ENCODE results near the gene KLHL28. TPM values are rescaled to one million over a fixed set of nuclear protein-coding genes. Genes with fewer than 3 reads are reported as not detected.

Gene KLHL28
- total and polyA plus RNA-seq, 10 of the 15 experiments (the other 5 are each of a cell fraction or from before 2014, with no cell fraction given), result 2.7 to 9.8 (median 6.2) TPM

DNA sequence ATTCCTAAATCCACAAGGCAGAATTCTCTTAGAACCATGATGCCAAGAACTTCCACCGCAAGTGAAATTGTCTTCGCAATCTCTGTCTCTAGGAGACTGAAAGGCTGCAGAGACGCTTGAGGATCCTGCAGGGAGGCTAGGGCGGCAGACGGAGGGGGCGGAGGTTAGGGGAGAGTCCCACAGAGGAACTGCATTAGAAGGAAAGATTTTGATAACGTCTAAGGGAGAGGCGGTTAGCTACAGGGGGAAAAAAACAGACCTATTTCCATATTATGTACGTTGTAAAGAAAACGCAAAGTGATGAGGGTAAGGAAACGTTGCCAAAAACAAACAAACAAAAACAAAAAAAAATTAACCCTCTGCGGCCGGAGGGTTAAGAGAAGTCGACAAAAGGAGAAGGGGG is 595 bp downstream of the KLHL28 start (continued):
- TF ChIP-seq, protein P1, sequence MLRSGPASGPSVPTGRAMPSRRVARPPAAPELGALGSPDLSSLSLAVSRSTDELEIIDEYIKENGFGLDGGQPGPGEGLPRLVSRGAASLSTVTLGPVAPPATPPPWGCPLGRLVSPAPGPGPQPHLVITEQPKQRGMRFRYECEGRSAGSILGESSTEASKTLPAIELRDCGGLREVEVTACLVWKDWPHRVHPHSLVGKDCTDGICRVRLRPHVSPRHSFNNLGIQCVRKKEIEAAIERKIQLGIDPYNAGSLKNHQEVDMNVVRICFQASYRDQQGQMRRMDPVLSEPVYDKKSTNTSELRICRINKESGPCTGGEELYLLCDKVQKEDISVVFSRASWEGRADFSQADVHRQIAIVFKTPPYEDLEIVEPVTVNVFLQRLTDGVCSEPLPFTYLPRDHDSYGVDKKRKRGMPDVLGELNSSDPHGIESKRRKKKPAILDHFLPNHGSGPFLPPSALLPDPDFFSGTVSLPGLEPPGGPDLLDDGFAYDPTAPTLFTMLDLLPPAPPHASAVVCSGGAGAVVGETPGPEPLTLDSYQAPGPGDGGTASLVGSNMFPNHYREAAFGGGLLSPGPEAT (IDR thresholded peaks at IDR 0.05; ENCODE audit: low read depth), result 0 out of 2 replicates have a peak, but pooled peaks have one; percentile 37
- TF ChIP-seq, protein P2, sequence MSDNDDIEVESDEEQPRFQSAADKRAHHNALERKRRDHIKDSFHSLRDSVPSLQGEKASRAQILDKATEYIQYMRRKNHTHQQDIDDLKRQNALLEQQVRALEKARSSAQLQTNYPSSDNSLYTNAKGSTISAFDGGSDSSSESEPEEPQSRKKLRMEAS (IDR thresholded peaks at IDR 0.05; ENCODE audit: low read depth, low read length), result no peak
- no peak for TF ChIP-seq MTA2 (IDR thresholded peaks at IDR 0.05; ENCODE audit: low read depth)
- TF ChIP-seq, protein P3, sequence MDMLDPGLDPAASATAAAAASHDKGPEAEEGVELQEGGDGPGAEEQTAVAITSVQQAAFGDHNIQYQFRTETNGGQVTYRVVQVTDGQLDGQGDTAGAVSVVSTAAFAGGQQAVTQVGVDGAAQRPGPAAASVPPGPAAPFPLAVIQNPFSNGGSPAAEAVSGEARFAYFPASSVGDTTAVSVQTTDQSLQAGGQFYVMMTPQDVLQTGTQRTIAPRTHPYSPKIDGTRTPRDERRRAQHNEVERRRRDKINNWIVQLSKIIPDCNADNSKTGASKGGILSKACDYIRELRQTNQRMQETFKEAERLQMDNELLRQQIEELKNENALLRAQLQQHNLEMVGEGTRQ (IDR thresholded peaks at IDR 0.05; ENCODE audit: borderline replicate concordance, low read depth, low read length), result no peak
- no peak for TF ChIP-seq SREBF1 (IDR thresholded peaks at IDR 0.05; ENCODE audit: low read length)
- no peak for TF ChIP-seq MEF2A (IDR thresholded peaks at IDR 0.05; ENCODE audit: insufficient read depth, low read depth, low read length)
- TF ChIP-seq MXI1 (IDR thresholded peaks at IDR 0.05; ENCODE audit: low read depth, low read length), result peak; percentile 64
- TF ChIP-seq, protein P4, sequence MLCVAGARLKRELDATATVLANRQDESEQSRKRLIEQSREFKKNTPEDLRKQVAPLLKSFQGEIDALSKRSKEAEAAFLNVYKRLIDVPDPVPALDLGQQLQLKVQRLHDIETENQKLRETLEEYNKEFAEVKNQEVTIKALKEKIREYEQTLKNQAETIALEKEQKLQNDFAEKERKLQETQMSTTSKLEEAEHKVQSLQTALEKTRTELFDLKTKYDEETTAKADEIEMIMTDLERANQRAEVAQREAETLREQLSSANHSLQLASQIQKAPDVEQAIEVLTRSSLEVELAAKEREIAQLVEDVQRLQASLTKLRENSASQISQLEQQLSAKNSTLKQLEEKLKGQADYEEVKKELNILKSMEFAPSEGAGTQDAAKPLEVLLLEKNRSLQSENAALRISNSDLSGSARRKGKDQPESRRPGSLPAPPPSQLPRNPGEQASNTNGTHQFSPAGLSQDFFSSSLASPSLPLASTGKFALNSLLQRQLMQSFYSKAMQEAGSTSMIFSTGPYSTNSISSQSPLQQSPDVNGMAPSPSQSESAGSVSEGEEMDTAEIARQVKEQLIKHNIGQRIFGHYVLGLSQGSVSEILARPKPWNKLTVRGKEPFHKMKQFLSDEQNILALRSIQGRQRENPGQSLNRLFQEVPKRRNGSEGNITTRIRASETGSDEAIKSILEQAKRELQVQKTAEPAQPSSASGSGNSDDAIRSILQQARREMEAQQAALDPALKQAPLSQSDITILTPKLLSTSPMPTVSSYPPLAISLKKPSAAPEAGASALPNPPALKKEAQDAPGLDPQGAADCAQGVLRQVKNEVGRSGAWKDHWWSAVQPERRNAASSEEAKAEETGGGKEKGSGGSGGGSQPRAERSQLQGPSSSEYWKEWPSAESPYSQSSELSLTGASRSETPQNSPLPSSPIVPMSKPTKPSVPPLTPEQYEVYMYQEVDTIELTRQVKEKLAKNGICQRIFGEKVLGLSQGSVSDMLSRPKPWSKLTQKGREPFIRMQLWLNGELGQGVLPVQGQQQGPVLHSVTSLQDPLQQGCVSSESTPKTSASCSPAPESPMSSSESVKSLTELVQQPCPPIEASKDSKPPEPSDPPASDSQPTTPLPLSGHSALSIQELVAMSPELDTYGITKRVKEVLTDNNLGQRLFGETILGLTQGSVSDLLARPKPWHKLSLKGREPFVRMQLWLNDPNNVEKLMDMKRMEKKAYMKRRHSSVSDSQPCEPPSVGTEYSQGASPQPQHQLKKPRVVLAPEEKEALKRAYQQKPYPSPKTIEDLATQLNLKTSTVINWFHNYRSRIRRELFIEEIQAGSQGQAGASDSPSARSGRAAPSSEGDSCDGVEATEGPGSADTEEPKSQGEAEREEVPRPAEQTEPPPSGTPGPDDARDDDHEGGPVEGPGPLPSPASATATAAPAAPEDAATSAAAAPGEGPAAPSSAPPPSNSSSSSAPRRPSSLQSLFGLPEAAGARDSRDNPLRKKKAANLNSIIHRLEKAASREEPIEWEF (IDR thresholded peaks at IDR 0.05; ENCODE audit: insufficient replicate concordance, low read depth, low read length), result no peak
- TF ChIP-seq, protein P5, sequence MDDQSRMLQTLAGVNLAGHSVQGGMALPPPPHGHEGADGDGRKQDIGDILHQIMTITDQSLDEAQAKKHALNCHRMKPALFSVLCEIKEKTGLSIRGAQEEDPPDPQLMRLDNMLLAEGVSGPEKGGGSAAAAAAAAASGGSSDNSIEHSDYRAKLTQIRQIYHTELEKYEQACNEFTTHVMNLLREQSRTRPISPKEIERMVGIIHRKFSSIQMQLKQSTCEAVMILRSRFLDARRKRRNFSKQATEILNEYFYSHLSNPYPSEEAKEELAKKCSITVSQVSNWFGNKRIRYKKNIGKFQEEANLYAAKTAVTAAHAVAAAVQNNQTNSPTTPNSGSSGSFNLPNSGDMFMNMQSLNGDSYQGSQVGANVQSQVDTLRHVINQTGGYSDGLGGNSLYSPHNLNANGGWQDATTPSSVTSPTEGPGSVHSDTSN (IDR thresholded peaks at IDR 0.05; ENCODE audit: insufficient replicate concordance, low read depth, low read length), result no peak
- TF ChIP-seq JUNB (IDR thresholded peaks at IDR 0.05), result no peak
- TF ChIP-seq TAF1 (IDR thresholded peaks at IDR 0.05; ENCODE audit: borderline replicate concordance, low read depth, low read length), result no peak
- no peak for TF ChIP-seq KLF5 (IDR thresholded peaks at IDR 0.05; ENCODE audit: partially characterized antibody)
- no peak for TF ChIP-seq TARDBP (IDR thresholded peaks at IDR 0.05; ENCODE audit: borderline replicate concordance)
- no peak for TF ChIP-seq ATF7 (IDR thresholded peaks at IDR 0.05; ENCODE audit: low read depth)
- TF ChIP-seq BCL11A (IDR thresholded peaks at IDR 0.05; ENCODE audit: low read depth, low read length), result no peak

Data from GM12878 (cell line).